MCF 10A (cell line): Measurements from ENCODE around the gene MED10. TPM values are rescaled to one million over a fixed set of nuclear protein-coding genes. Genes with fewer than 3 reads are reported as not detected.

Source experiments
- BruUV-seq: library from RNA; stranded (reverse); fragments of 400-500 nt; replicated peaks from 2 replicates; lab custom pipeline; 2021; lab: Mats Ljungman, UMichigan
- CTCF ChIA-PET: fragments of 300-600 bp; sonication (Branson Sonifier 250); formaldehyde crosslinking; extraction: SDS; loops from one replicate; lab custom pipeline; 2021; ENCODE audit warnings: antibody characterized with exemption, inconsistent platforms; lab: Yijun Ruan, JAX
- POLR2A ChIA-PET: fragments of 300-600, 350-650 bp; sonication (Branson Sonifier 250); formaldehyde crosslinking; extraction: SDS; loops from one replicate; lab custom pipeline; 2020; ENCODE audit warnings: antibody characterized with exemption, inconsistent platforms; lab: Yijun Ruan, JAX
- DNase-seq: peaks from one replicate; pipeline ENCODE4 v3.0.0-alpha.2; 2018; ENCODE audit not compliant: unreplicated experiment
- H3K27ac Mint-ChIP-seq: one replicate; pipeline ENCODE4 v1.8.0; 2022; ENCODE audit warnings: mild to moderate bottlenecking, low read depth, mixed read lengths; ENCODE audit not compliant: unreplicated experiment
- H3K27me3 Mint-ChIP-seq: one replicate; pipeline ENCODE4 v1.8.0; 2022; ENCODE audit warnings: mixed read lengths; ENCODE audit not compliant: insufficient read depth, unreplicated experiment
- H3K36me3 Mint-ChIP-seq: one replicate; pipeline ENCODE4 v1.8.0; 2022; ENCODE audit warnings: mild to moderate bottlenecking, moderate library complexity, mixed read lengths; ENCODE audit not compliant: insufficient read depth, unreplicated experiment
- H3K4me1 Mint-ChIP-seq: one replicate; pipeline ENCODE4 v1.8.0; 2022; ENCODE audit warnings: mixed read lengths; ENCODE audit not compliant: insufficient read depth, unreplicated experiment
- H3K4me3 Mint-ChIP-seq: one replicate; pipeline ENCODE4 v1.8.0; 2022; ENCODE audit warnings: mild to moderate bottlenecking, moderate library complexity, mixed read lengths; ENCODE audit not compliant: unreplicated experiment
- H3K9me3 Mint-ChIP-seq: one replicate; pipeline ENCODE4 v1.8.0; 2022; ENCODE audit warnings: mixed read lengths; ENCODE audit not compliant: unreplicated experiment
- intact Hi-C: fragments of 100-400 bp; cut with micrococcal nuclease; formaldehyde crosslinking; loops from 2 replicates; pipeline ENCODE4 v1.14.1; 2022
- total RNA-seq: library from RNA; stranded (reverse); gene quantifications from 2 replicates; pipeline ENCODE4 v1.2.3, GENCODE V29; 2022
- TF ChIP-seq, protein P1 (sequence below): fragments of 200-600 bp; IDR thresholded peaks from one replicate; pipeline ENCODE4 v1.8.0; 2022; ENCODE audit warnings: antibody characterized with exemption, mild to moderate bottlenecking; ENCODE audit not compliant: unreplicated experiment

The MED10 gene
- total RNA-seq, 1 experiment from 2014 or later = 85.1 TPM

DNA sequence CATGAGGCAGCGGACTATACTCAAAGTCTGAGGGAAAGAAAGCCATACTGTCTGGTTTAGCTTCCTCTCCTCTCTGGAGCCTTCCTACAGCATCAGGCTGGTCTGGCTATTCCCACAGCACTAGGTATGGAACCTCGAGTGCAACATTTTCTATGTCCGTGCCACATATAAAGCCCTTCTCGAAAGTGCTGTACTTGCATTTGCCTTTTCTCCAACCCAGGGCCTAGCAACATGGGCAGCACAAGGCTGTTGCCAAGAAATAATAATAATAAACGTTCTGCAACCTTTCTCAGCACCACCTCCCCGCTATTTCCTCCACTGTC, 804 bp downstream of the MED10 start:
- ChIA-PET POLR2A (interaction anchor here (0.9 kb wide), 1 partner anchor 22 kb away, joined by 4 read pairs; no protein-coding TSS in a partner anchor), CTCF (interaction anchor here (0.6 to 1.0 kb wide), 3 partner anchors 21 to 932 kb away, joined by 3 read pairs; no protein-coding TSS in a partner anchor)
- DNase-seq = no peak
- TF ChIP-seq, protein P1, sequence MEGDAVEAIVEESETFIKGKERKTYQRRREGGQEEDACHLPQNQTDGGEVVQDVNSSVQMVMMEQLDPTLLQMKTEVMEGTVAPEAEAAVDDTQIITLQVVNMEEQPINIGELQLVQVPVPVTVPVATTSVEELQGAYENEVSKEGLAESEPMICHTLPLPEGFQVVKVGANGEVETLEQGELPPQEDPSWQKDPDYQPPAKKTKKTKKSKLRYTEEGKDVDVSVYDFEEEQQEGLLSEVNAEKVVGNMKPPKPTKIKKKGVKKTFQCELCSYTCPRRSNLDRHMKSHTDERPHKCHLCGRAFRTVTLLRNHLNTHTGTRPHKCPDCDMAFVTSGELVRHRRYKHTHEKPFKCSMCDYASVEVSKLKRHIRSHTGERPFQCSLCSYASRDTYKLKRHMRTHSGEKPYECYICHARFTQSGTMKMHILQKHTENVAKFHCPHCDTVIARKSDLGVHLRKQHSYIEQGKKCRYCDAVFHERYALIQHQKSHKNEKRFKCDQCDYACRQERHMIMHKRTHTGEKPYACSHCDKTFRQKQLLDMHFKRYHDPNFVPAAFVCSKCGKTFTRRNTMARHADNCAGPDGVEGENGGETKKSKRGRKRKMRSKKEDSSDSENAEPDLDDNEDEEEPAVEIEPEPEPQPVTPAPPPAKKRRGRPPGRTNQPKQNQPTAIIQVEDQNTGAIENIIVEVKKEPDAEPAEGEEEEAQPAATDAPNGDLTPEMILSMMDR = no peak
- intact Hi-C loops = loop anchor here (5.0 to 10.0 kb wide), 2 partner anchors 200 to 367 kb away; no protein-coding TSS in a partner anchor
- Mint-ChIP-seq H3K4me1 (peaks cover 14% of the 10 kb centered on the region), H3K4me3 (peak overlapping the region; percentile 99), H3K27me3 (no peaks in the 10 kb centered on the region), H3K27ac (peak overlapping the region; percentile 98), H3K9me3 (no peaks in the 10 kb centered on the region), H3K36me3 (peaks cover 49% of the 10 kb centered on the region)
- no TSS peak for BruUV-seq

DNA sequence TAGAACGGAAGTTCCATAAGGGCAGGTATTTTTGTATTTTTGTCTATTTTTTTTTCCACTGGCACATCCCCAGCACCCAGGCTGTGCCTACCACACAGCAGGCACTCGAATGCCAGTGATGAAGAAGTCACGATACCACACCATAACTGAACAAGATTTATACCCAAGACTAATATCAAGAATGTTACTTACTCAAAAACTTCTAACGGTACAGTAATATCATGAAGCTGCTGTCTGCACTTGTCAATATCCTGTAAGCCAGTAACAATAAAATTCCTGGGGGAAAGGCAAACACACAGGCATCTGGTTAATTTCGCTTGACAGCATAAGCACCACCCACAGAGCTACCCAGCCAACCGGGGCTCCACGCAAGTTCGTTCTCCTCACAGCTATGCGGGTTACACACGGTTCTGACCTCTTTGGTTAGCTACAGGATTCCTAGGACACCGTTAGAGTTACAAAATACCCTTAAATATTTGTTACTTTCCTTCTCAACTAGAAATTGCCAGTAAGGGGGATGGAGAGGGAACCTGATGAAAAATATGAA, 1.3 kb downstream of the MED10 start:
- intact Hi-C loops = loop anchor here (5.0 to 10.0 kb wide), 2 partner anchors 200 to 368 kb away; no protein-coding TSS in a partner anchor
- ChIA-PET CTCF (interaction anchor here (0.6 to 1.0 kb wide), 4 partner anchors 15 to 932 kb away, joined by 3 read pairs; no protein-coding TSS in a partner anchor), POLR2A (interaction anchor here (0.7 to 0.9 kb wide), 2 partner anchors 10 to 288 kb away, joined by 3 read pairs; no protein-coding TSS in a partner anchor)
- no peak for DNase-seq
- peak overlapping the region; percentile 99 for H3K4me3 Mint-ChIP-seq
- H3K27ac Mint-ChIP-seq = no peak overlapping the region
- peaks cover 14% of the 10 kb centered on the region for H3K4me1 Mint-ChIP-seq
- H3K27me3 Mint-ChIP-seq = no peaks in the 10 kb centered on the region
- no peaks in the 10 kb centered on the region for H3K9me3 Mint-ChIP-seq
- no TSS peak for BruUV-seq
- H3K36me3 Mint-ChIP-seq = peaks cover 54% of the 10 kb centered on the region
- TF ChIP-seq, protein P1 = no peak

- POLR2A ChIA-PET = no interaction called here
- Mint-ChIP-seq H3K36me3 (peaks cover 77% of the 10 kb centered on the region), H3K27ac (no peak overlapping the region), H3K27me3 (no peaks in the 10 kb centered on the region), H3K9me3 (no peaks in the 10 kb centered on the region), H3K4me1 (peaks cover 6% of the 10 kb centered on the region), H3K4me3 (no peak overlapping the region)
- BruUV-seq = no TSS peak
- intact Hi-C loops = loop anchor here (10.0 kb wide), 1 partner anchor 372 kb away; no protein-coding TSS in a partner anchor
- TF ChIP-seq, protein P1 = no peak
- CTCF ChIA-PET = interaction anchor here (1.1 to 2.1 kb wide), 2 partner anchors 35 to 876 kb away, joined by 5 to 7 read pairs; no protein-coding TSS in a partner anchor
- no peak for DNase-seq
Observed at GRCh38 chr5:6373081-6373846, 5.1 kb downstream of the MED10 start.
